Panc1 (cell line): ENCODE measurements around the gene MAP3K15. TPM values are rescaled to one million over a fixed set of nuclear protein-coding genes. Genes with fewer than 3 reads are reported as not detected.
"Not testable (repeated sequence)": the region's sequence is repeated elsewhere in the genome, so short reads cannot be mapped to it uniquely, and the experiment has no call there.

Experiments used
- ATAC-seq: fragments of 200-7000 bp; cut with Tn5 transposase; 2 replicates; pipeline ENCODE4 v1.9.1; 2020; ENCODE audit warnings: mild to moderate bottlenecking, moderate library complexity
- BruUV-seq: library from RNA; stranded (reverse); fragments of 400-500 nt; replicated peaks from 2 replicates; lab custom pipeline; 2021; lab: Mats Ljungman, UMichigan
- CTCF ChIA-PET: fragments of 300-600 bp; sonication (Branson Sonifier 250); formaldehyde crosslinking; loops from one replicate; lab custom pipeline; 2022; ENCODE audit warnings: antibody characterized with exemption; lab: Charles Lee
- POLR2A ChIA-PET: fragments of 300-600 bp; sonication (Branson Sonifier 250); formaldehyde crosslinking; loops from one replicate; lab custom pipeline; 2022; ENCODE audit warnings: antibody characterized with exemption; lab: Charles Lee
- DNase-seq: peaks from one replicate; pipeline ENCODE4 v3.0.0-alpha.2; 2010; ENCODE audit warnings: low read depth, low spot score
- H3K27ac ChIP-seq: 2 replicates; pipeline ENCODE4 v1.5.1; 2011; ENCODE audit warnings: mild to moderate bottlenecking, low read length, inconsistent platforms
- H3K27me3 ChIP-seq: fragments of 200-500 bp; sonication (Bioruptor generic); 2 replicates; pipeline ENCODE4 v1.6.0; 2014; ENCODE audit warnings: low read length, inconsistent platforms; ENCODE audit not compliant: control insufficient read depth, insufficient read depth
- H3K36me3 ChIP-seq: fragments of 200-500 bp; sonication (Bioruptor generic); 2 replicates; pipeline ENCODE4 v1.5.1; 2014; ENCODE audit warnings: inconsistent platforms, mild to moderate bottlenecking, low read length, moderate library complexity; ENCODE audit not compliant: control insufficient read depth, insufficient read depth
- H3K4me1 ChIP-seq: 2 replicates; pipeline ENCODE4 v1.5.1; 2011; ENCODE audit warnings: inconsistent platforms, mild to moderate bottlenecking, low read length, moderate library complexity; ENCODE audit not compliant: control insufficient read depth, insufficient read depth
- H3K4me3 ChIP-seq, 2 experiments: 2 replicates each; pipeline ENCODE4 v1.5.1; 2011 to 2012; ENCODE audit warnings: low read depth in 2 of 2, low read length in 2 of 2, mild to moderate bottlenecking in 2 of 2, inconsistent platforms in 1 of 2, moderate library complexity in 1 of 2
- H3K9me3 ChIP-seq: fragments of 200-500 bp; sonication (Bioruptor generic); 2 replicates; pipeline ENCODE4 v1.5.1; 2014; ENCODE audit warnings: low read depth, mild to moderate bottlenecking, inconsistent platforms, low read length, moderate library complexity; ENCODE audit not compliant: control insufficient read depth, insufficient read depth
- POLR2AphosphoS5 ChIP-seq: IDR thresholded peaks from 2 replicates; pipeline ENCODE4 v1.6.1; 2012; ENCODE audit warnings: mild to moderate bottlenecking, low read depth, low read length, moderate library complexity
- REST ChIP-seq, 2 experiments: IDR thresholded peaks; 2 replicates each; pipeline ENCODE4 v1.6.1; 2011 to 2012; ENCODE audit warnings: low read depth in 2 of 2, control low read depth in 1 of 2, low read length in 1 of 2, mild to moderate bottlenecking in 1 of 2, moderate library complexity in 1 of 2; ENCODE audit not compliant: insufficient read depth in 1 of 2
- SIN3A ChIP-seq: IDR thresholded peaks from 2 replicates; pipeline ENCODE4 v1.6.1; 2012; ENCODE audit warnings: low read depth, mild to moderate bottlenecking, low read length, moderate library complexity, borderline replicate concordance; ENCODE audit not compliant: insufficient read depth
- TCF7L2 ChIP-seq: IDR thresholded peaks from 2 replicates; pipeline ENCODE4 v1.6.1; 2011; ENCODE audit warnings: mild to moderate bottlenecking, low read depth, low read length, inconsistent platforms
- in situ Hi-C: cut with HindIII; loops from 2 replicates; pipeline ENCODE4 v1.10.0; 2016; ENCODE audit warnings: low sequenced_read_pairs, low pct_unique_long_range_greater_than_20kb
- intact Hi-C: fragments of 100-400 bp; cut with micrococcal nuclease; formaldehyde crosslinking; loops from one replicate; pipeline ENCODE4 v1.10.0; 2022; ENCODE audit not compliant: unreplicated experiment
- total RNA-seq: library from RNA; stranded (reverse); gene quantifications from one replicate; pipeline ENCODE4 v1.2.1, GENCODE V29; 2021; ENCODE audit not compliant: unreplicated experiment
- TF ChIP-seq, protein P1 (sequence below): fragments of 450-650 bp; IDR thresholded peaks from 2 replicates; pipeline ENCODE4 v1.5.1; 2017; ENCODE audit warnings: mild to moderate bottlenecking

MAP3K15 gene
- total RNA-seq, 1 experiment from 2014 or later: 4.9 TPM

DNA sequence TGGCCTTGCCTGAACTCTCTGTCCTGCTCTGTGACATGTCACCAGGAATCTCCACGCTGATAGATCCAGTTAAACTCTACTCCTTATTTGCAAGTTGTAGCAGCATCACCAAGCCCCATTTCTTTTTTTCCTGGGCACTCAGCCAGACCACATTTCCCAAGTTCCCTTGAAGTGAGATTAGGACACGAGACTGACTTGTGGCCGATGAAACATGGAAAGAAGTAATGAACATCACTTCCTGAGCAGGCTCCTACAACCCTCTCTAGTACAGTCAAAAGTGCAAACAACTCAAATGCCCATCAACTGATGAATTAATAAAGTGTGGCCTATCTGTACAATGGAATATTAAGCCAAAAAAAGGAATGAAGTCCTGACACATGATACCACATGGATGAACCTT, 74.6 kb downstream of the MAP3K15 start:
- Histone ChIP-seq H3K36me3 (no peaks in the 10 kb centered on the region), H3K9me3 (no peaks in the 10 kb centered on the region), H3K27ac (no peak overlapping the region), H3K27me3 (no peaks in the 10 kb centered on the region), H3K4me3 (no peak overlapping the region), H3K4me1 (no peaks in the 10 kb centered on the region)
- ChIA-PET CTCF (no interaction called here), POLR2A (no interaction called here)
- BruUV-seq: no TSS peak
- intact Hi-C loops (no loop called here), in situ Hi-C loops (no loop called here)
- ATAC-seq (no peak), DNase-seq (no peak)
- no peak for TF ChIP-seq TCF7L2
- TF ChIP-seq REST (IDR thresholded peaks at IDR 0.05; ENCODE audit: insufficient read depth in 1 of 2, low read depth in 2 of 2, low read length in 1 of 2): no peak
- TF ChIP-seq SIN3A: no peak
- TF ChIP-seq, protein P1, sequence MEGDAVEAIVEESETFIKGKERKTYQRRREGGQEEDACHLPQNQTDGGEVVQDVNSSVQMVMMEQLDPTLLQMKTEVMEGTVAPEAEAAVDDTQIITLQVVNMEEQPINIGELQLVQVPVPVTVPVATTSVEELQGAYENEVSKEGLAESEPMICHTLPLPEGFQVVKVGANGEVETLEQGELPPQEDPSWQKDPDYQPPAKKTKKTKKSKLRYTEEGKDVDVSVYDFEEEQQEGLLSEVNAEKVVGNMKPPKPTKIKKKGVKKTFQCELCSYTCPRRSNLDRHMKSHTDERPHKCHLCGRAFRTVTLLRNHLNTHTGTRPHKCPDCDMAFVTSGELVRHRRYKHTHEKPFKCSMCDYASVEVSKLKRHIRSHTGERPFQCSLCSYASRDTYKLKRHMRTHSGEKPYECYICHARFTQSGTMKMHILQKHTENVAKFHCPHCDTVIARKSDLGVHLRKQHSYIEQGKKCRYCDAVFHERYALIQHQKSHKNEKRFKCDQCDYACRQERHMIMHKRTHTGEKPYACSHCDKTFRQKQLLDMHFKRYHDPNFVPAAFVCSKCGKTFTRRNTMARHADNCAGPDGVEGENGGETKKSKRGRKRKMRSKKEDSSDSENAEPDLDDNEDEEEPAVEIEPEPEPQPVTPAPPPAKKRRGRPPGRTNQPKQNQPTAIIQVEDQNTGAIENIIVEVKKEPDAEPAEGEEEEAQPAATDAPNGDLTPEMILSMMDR: no peak

DNA sequence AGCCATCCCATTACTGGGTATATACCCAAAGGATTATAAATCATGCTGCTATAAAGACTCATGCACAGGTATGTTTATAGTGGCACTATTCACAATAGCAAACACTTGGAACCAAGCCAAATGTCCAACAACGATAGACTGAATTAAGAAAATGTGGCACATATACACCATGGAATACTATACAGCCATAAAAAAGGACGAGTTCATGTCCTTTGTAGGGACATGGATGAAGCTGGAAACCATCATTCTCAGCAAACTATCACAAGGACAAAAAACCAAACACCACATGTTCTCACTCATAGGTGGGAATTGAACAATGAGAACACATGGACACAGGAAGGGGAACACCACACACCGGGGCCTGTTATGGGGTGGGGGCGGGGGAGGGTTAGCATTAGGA, 92.6 kb downstream of the MAP3K15 start:
- H3K4me1 ChIP-seq, CTCF ChIA-PET, POLR2A ChIA-PET, H3K27ac ChIP-seq, in situ Hi-C loops, BruUV-seq, H3K4me3 ChIP-seq, ATAC-seq, H3K36me3 ChIP-seq, H3K27me3 ChIP-seq, DNase-seq, H3K9me3 ChIP-seq, intact Hi-C loops: not testable (repeated sequence)

- BruUV-seq: no TSS peak
- Histone ChIP-seq H3K27ac (no peak overlapping the region), H3K27me3 (no peaks in the 10 kb centered on the region), H3K4me3 (no peak overlapping the region), H3K9me3 (no peaks in the 10 kb centered on the region), H3K36me3 (no peaks in the 10 kb centered on the region), H3K4me1 (no peaks in the 10 kb centered on the region)
- ATAC-seq (no peak), DNase-seq (no peak)
- ChIA-PET POLR2A (no interaction called here), CTCF (no interaction called here)
- intact Hi-C loops: no loop called here
- in situ Hi-C loops: no loop called here
- no peak for TF ChIP-seq POLR2AphosphoS5
- no peak for TF ChIP-seq TCF7L2
- TF ChIP-seq REST (IDR thresholded peaks at IDR 0.05; ENCODE audit: insufficient read depth in 1 of 2, low read depth in 2 of 2, low read length in 1 of 2): no peak
- TF ChIP-seq, protein P1: no peak
- no peak for TF ChIP-seq SIN3A
Observed at GRCh38 chrX:19410259-19410658, 105.0 kb downstream of the MAP3K15 start.
